Upper lobe of left lung (tissue), 4 donors: Measurements from ENCODE around the gene MACROD2.

Experiments
- CTCF ChIP-seq, 6 experiments: fragments of 450-650 bp in 4 of 6; fragments of 200-600 bp in 2 of 6; sonication (generic) in 2 of 6; IDR thresholded peaks; one replicate each; pipeline ENCODE4 v1.5.1; 2016 to 2019; ENCODE audit warnings: antibody characterized with exemption in 6 of 6
- EP300 ChIP-seq, 4 donors: sonication (generic); formaldehyde crosslinking; IDR thresholded peaks; one replicate each; pipeline ENCODE4 v1.5.1; 2017; ENCODE audit warnings: antibody characterized with exemption in 4 of 4, control low read depth in 2 of 4
- POLR2A ChIP-seq, 4 donors: fragments of 450-650 bp; IDR thresholded peaks; one replicate each; pipeline ENCODE4 v1.5.1; 2016 to 2017; ENCODE audit warnings: antibody characterized with exemption in 4 of 4, mild to moderate bottlenecking in 2 of 4
- POLR2AphosphoS5 ChIP-seq, 2 donors: sonication (generic); formaldehyde crosslinking; IDR thresholded peaks; one replicate each; pipeline ENCODE4 v1.5.1; 2017; ENCODE audit warnings: antibody characterized with exemption in 2 of 2

DNA sequence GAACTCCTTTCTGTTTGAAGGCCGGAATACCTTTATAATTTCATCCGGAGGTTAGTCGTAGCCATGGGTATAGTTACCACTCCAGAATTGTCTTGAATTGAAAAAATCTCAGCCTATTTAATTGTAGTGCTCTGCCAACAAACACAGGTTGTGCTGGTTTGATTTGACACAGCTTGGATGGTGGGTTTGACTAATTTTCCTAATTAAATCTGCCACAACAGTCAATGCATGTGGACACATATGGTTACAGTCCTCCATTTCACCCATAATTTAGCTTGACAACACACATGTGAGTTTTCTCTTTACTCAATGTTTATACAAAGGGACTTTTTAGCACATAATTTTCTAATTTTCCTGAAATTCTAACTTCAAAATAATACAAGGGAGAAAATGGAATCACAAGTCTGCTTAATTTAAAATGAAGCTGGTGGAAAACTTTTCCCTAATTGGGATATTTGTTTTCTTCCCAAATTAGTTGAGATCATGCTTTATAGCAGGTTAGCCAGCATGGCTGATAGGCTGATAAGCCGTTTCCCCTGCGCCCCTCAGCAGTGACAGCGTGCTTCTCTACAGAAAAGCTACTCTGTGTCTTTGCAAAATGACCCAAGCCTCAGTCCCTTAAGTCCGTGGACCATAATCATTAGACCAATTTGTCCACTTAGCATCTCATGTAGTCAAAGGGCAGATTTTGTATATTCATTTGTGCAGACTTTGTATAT is 805.5 kb downstream of the MACROD2 start:
- TF ChIP-seq CTCF (IDR thresholded peaks at IDR 0.05) = no peak
- no peak for TF ChIP-seq POLR2A (IDR thresholded peaks at IDR 0.05)
- TF ChIP-seq EP300 (IDR thresholded peaks at IDR 0.05) = no peak
- TF ChIP-seq POLR2AphosphoS5 (IDR thresholded peaks at IDR 0.05) = no peak
